SHP77 treated with DMSO at 0.1 percent for 48 hours (cell line): Measurements from ENCODE around the gene TNS1.
A peak's percentile ranks its signal among the peaks of the same experiment; 100 is the strongest.

Experiments
- DNase-seq: peaks from one replicate; lab custom pipeline; 2025; lab: John Stamatoyannopoulos, UW

The TNS1 gene

DNA sequence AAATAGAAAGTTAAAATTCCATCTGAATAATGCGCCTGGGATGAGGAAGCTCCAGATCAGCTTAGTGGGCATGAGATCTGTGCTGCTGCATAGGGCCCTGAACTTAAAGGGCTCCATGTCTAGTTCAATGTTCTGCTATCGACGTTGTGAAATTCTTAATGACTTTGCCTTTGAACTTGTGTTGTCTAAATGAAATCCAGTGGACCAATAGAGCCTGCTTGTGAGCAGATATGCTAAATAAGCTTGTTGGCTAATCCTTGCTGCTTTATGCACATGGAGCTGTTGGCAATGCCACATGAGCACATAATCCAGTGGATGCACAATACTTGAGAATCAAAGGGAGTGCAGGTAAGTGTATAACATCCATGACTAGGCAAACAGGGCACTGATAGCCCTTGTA lies 228.6 kb downstream of the TNS1 start:
- DNase-seq = no peak

DNA sequence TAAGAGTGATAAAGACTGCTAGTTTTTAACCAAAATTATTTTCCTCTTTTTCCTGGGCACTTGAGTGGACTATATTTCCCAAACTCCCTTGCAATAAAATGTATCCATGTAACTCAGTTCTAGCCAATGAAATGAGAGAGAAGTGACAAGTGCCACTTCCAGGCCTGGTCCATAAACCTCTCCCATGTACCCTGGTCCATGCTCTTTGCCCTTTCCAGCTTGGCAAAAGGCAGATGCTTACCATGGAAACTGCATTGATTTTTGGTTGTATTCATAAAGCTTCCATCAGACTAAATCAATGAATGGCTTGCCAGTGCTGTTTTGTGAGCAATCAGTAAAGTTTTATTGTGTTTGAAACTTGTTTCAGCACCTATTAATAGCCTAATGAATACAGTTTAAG lies 229.3 kb downstream of the TNS1 start:
- DNase-seq = no peak

DNA sequence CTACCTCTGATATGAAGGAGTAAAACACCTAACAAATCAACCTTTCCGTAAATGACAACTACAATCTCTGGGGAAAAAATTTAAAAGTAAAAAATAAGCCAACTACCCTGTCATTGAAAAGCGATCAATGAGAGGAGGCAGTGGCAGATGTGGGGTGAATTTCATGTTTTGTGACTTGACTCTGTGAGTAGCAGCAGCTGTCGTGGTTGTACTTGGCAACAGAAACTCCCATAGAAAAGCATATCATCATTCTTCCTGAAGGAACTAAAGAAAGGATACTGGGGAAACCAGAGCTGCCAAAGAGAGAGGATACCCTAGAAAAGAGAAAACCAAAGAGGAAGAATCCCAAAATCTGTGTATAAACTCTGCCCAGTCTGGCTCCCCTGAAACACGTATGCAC lies 236.4 kb downstream of the TNS1 start:
- DNase-seq = no peak

DNA sequence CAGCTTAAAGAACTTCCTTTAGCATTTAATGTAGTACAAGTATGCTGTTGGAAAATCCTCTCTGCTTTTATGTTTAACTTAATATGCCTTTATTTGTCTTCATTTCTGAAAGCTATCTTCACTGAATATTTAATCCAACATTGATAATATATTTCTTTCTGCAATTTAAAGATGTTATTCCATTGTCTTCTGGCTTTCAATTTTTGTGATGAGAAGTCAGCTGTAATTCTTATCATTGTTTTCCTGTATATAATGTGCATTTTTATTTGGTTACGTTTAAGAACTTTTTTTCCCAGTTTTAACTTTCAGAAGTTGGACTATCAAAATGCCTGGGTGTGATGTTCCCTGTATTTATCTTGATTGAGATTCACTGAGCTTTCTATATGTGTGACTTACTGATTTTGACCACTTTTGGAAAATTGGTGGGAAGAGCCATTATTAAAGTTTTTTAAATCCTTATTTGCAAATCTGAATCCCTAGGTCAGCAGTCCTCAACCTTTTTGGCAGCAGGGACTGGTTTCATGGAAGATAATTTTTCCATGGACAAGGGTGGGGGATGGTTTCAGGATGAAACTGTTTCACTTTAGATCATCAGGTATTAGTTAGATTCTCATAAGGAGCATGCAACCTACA lies 241.0 kb downstream of the TNS1 start:
- DNase-seq = no peak

DNA sequence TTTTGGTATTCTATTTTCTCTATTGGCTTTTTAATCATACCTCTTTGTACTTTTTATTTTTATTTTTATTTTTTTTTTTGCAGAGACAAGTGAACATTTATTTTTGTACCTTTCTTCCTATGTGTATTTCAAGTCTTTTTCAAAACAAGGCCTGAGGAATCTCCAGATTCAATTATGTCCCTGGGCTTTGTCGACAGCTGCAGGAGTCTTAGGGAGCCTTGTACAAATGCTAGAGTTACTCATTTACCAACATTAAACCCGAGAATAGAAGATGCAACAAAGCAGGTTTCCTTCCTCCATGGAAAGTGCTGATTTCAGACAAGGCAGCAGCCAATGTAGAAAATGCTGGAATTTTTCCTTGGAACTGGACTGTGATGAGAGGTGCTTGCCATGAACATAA lies 242.8 kb downstream of the TNS1 start:
- DNase-seq = no peak

DNA sequence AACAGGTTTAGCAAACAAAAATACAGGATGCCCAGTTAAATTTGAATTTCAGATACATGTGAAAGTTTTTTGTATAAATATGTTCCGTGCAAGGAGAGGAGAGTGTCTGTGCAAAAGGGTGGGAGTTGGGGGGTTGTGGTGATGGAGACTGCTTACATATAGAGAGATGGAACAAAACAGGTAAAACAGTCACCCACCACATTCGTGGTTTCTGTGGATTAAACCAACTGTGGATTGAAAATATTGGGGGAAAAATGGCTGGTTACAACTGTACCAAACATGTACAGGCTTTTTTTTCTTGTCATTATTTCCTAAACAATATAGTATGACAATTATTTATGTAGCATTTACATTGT lies 245.7 kb downstream of the TNS1 start:
- no peak for DNase-seq

DNA sequence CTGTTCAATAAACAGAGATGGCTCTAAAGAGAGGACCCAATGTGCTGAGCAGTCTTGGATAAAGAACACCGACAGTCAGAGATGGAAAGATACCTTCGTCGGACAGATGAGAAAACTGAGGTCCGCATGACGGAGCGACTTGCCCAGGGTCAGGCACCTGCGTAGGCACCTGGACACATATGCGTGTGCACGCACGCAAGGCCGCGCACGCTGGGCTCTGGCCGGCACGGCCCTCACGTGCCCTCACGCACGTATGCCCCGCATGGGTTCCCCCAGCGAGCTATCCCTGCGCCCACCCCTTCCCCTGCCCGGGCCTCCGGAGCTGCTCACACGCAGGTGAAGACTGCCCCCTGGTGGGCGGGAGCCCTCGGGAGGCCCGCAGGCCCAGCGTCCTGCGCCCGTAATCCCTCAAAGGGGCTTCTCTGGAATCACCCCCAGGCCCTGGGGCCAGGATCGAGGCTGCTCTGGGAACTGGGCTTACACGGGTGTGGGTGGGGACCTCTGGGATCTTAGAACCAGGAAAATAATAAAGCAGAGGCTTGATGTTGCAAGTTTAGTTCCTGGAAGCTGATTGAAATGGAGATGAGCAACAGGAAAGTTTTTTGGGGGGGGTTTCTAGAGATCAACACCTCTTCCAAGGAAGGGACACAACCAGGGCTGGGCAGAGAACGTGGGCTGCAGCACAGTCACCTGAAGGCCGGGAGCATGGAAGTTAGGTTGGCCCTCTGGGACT lies 246.3 kb downstream of the TNS1 start:
- peak; percentile 52 for DNase-seq

DNA sequence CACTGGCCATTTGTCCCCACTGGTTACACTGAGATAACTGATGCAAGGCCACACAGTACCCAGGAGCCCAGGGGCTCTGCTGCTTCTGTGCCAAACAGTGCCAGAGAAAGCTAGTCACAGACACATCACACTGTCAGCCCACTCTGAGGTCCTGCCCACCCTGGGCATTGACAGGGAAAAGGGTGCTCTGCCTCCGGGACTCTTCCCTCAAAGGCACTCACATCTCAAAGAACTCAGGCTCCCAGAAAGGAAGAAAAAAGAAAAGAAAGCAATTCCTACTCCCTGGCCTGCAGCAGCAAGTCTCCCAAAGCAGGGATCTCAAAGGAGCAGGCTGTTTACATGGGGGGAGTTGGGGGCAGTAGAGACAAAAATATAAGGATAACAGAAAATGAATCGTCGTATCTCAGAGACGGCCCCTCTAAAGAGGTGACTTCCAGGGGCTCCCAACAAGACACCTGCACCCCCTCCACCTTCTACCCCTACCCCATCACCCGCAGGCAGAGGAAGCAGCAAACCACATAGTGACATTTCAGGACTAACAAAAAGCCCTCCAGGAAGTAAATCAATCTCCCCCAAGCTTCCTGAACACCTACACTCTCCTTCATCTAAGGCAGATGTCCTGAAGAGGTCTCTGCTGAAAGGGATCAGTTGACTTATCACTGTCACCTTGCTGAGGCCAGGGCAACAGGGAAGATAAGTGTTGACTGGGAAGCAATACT lies 247.6 kb downstream of the TNS1 start:
- no peak for DNase-seq

DNA sequence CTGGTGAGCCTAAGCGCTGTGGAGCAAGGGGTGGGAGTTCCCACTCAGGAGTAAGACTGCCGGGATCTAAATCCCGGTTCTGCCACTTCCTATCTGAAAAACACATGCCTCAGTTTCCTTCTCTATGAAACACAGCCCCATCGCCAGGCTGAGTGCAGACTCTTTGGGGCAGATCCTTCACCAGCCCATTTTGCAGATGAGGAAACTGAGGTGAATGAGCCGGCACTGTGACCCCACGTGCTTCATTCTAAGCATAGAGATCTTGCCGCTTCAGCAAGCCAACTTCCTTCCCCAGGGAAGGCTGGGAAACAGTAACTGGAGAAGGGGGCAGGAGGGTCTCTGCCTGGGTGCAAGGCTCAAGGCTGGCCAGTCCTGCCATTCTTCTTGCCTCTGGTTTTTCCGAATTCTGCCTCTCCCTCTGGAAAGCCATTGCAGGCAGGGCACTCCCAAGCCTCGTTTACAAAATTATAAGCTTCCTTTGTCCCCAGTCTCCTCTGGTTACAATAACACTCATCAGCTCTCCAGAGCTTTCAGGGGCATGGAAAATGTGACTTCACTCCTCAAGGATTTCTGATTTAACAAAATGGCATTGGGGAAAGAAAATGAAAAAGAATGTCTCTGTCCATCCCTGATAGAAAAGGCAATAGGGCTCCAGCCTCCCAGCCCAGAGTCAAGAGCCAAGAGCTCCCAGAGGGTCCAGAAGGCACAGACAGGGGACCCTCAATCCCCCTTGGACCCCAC lies 249.2 kb downstream of the TNS1 start:
- DNase-seq = no peak

DNA sequence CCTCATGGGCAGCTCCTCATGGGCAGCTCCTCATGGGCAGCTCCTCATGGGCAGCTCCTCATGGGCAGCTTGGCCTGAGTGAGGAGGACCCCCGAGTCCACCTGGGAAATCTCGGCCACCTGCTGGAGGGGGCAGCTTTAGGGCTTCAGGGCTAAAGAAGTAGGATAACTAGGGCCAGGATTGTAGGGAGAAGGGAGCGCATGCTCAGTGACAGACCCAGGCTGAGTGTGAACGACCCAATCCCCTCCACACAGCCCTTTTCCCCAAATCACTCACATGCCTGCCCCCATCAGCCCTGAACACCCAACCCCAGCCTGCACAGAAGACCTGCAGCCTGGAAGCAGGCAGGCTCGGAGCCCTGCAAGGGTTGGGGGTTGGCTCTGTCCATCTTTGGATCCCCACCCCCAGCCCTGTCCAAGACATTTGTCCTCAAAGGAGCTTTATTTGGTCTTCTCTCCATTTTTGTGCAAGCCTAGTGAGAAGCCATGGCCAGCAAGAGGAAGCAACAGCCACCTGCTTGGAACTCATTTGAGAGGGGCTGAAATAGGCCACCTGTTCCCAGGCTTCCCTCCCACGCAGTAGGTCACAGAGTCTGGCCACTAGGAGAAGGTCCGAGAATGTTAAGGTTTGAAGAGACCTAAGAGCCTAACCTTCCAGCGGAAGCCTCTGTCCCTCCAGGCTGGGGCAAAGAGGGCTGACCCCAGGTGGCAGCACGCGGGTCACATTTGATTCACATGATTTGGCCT lies 249.9 kb downstream of the TNS1 start:
- no peak for DNase-seq

DNA sequence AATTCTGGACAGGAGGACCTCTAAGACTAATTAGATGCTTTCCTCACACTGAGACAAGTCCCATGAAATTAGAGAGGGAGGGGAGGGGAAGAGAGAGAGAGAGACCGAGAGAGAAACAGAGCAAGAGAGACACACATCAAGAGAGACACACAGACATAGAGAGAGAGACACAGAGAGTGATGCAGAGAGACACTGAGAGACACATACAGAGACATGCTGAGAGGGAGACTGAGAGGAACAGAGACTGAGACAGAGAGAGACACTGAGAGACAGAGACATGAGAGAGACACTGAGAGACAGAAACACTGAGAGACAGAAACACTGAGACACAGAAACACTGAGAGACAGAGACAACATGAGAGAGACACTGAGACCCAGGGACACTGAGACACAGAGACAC lies 250.8 kb downstream of the TNS1 start:
- DNase-seq = no peak

DNA sequence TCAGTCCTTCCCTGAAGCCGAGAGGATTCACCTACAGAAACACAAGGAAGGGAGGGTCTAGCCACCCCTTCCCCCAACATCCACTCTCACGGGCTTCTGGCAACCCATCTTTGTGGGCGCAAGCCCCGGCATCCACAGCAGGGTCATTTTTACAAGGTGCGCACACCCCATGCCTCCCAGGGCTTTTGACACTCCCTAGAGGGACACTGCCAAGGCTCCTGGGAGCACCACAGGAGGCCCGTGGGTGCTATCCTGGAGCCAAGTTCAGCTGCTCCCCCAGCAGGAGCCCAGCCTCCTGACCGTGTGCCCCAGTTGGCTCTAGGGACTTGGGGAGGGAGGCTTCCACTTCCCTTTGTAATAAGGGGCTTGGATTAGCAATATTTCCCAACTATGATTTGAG lies 251.6 kb downstream of the TNS1 start:
- DNase-seq = no peak
